ENCODE data around the gene LRRTM4.

Gene LRRTM4

GRCh38 chr2:77328134-77328931, 193.8 kb downstream of the LRRTM4 start:
- H3K27me3 ChIP-seq (ENCODE audit: insufficient read depth, low read length) = no peaks in the 10 kb centered on the region
- no peaks in the 10 kb centered on the region; the same call in 1 of the 2 replicates for H3K9me2 ChIP-seq (ENCODE audit: low read depth, low read length)
- no peaks in the 10 kb centered on the region for H3K9me3 ChIP-seq (ENCODE audit: low read length)
- H2AFZ ChIP-seq (ENCODE audit: low read length) = no peak overlapping the region
- H3K4me1 ChIP-seq (ENCODE audit: insufficient read depth, low read length, severe bottlenecking) = no peaks in the 10 kb centered on the region
- no peaks in the 10 kb centered on the region for H3F3A ChIP-seq (ENCODE audit: insufficient read depth, low read length)
- no peak overlapping the region for H3K4me3 ChIP-seq (ENCODE audit: low read depth, low read length, poor library complexity, severe bottlenecking)
- H4K20me1 ChIP-seq (ENCODE audit: insufficient read depth, low read length) = no peaks in the 10 kb centered on the region
- H3K27ac ChIP-seq (ENCODE audit: low read depth, low read length, poor library complexity, severe bottlenecking) = no peak overlapping the region
- H3K79me2 ChIP-seq (ENCODE audit: insufficient read depth, low read length) = no peaks in the 10 kb centered on the region
- TF ChIP-seq EZH2 (IDR thresholded peaks at IDR 0.05; ENCODE audit: borderline replicate concordance, low read length) (no peak), CTCF (IDR thresholded peaks at IDR 0.05; ENCODE audit: low read length) (no peak)
- no peak overlapping the region for H3K4me2 ChIP-seq (ENCODE audit: low read length)
- H3K9ac ChIP-seq (ENCODE audit: low read length) = no peak overlapping the region
- no peaks in the 10 kb centered on the region for H3K36me3 ChIP-seq (ENCODE audit: insufficient read depth, low read length)

GRCh38 chr2:77325395-77325794, 196.8 kb downstream of the LRRTM4 start:
- no peaks in the 10 kb centered on the region for H4K20me1 ChIP-seq (ENCODE audit: insufficient read depth, low read length)
- TF ChIP-seq EZH2 (IDR thresholded peaks at IDR 0.05; ENCODE audit: borderline replicate concordance, low read length) (no peak), CTCF (IDR thresholded peaks at IDR 0.05; ENCODE audit: low read length) (no peak)

GRCh38 chr2:77322431-77322830, 199.7 kb downstream of the LRRTM4 start:
- Histone ChIP-seq H3K4me1 (ENCODE audit: insufficient read depth, low read length, severe bottlenecking) (no peaks in the 10 kb centered on the region), H3K36me3 (ENCODE audit: insufficient read depth, low read length) (no peaks in the 10 kb centered on the region), H3K9me3 (ENCODE audit: low read length) (no peaks in the 10 kb centered on the region), H3F3A (ENCODE audit: insufficient read depth, low read length) (no peaks in the 10 kb centered on the region), H2AFZ (ENCODE audit: low read length) (no peak overlapping the region), H3K27me3 (ENCODE audit: insufficient read depth, low read length) (no peaks in the 10 kb centered on the region), H3K79me2 (ENCODE audit: insufficient read depth, low read length) (no peaks in the 10 kb centered on the region), H3K9ac (ENCODE audit: low read length) (no peak overlapping the region), H3K9me2 (ENCODE audit: low read depth, low read length) (no peaks in the 10 kb centered on the region), H4K20me1 (ENCODE audit: insufficient read depth, low read length) (no peaks in the 10 kb centered on the region), H3K27ac (ENCODE audit: low read depth, low read length, poor library complexity, severe bottlenecking) (no peak overlapping the region), H3K4me3 (ENCODE audit: low read depth, low read length, poor library complexity, severe bottlenecking) (no peak overlapping the region), H3K4me2 (ENCODE audit: low read length) (no peak overlapping the region)
- TF ChIP-seq CTCF (IDR thresholded peaks at IDR 0.05; ENCODE audit: low read length) (no peak), EZH2 (IDR thresholded peaks at IDR 0.05; ENCODE audit: borderline replicate concordance, low read length) (no peak)

More at GRCh38 chr2:77325395-77325794, 196.8 kb downstream of the LRRTM4 start:
- no peak overlapping the region for H3K27ac ChIP-seq (ENCODE audit: low read depth, low read length, poor library complexity, severe bottlenecking)
- no peaks in the 10 kb centered on the region for H3K4me1 ChIP-seq (ENCODE audit: insufficient read depth, low read length, severe bottlenecking)
- H3K4me3 ChIP-seq (ENCODE audit: low read depth, low read length, poor library complexity, severe bottlenecking) = no peak overlapping the region
- H3K9me2 ChIP-seq (ENCODE audit: low read depth, low read length) = no peaks in the 10 kb centered on the region
- no peak overlapping the region for H2AFZ ChIP-seq (ENCODE audit: low read length)
- no peaks in the 10 kb centered on the region for H3K9me3 ChIP-seq (ENCODE audit: low read length)
- no peaks in the 10 kb centered on the region for H3K79me2 ChIP-seq (ENCODE audit: insufficient read depth, low read length)
- H3F3A ChIP-seq (ENCODE audit: insufficient read depth, low read length) = no peaks in the 10 kb centered on the region
- no peaks in the 10 kb centered on the region for H3K36me3 ChIP-seq (ENCODE audit: insufficient read depth, low read length)
- no peak overlapping the region for H3K4me2 ChIP-seq (ENCODE audit: low read length)
- H3K27me3 ChIP-seq (ENCODE audit: insufficient read depth, low read length) = no peaks in the 10 kb centered on the region
- no peak overlapping the region for H3K9ac ChIP-seq (ENCODE audit: low read length)

Data from OCI-LY1 (cell line).